ENCODE data around the gene UNCX.

UNCX gene

DNA sequence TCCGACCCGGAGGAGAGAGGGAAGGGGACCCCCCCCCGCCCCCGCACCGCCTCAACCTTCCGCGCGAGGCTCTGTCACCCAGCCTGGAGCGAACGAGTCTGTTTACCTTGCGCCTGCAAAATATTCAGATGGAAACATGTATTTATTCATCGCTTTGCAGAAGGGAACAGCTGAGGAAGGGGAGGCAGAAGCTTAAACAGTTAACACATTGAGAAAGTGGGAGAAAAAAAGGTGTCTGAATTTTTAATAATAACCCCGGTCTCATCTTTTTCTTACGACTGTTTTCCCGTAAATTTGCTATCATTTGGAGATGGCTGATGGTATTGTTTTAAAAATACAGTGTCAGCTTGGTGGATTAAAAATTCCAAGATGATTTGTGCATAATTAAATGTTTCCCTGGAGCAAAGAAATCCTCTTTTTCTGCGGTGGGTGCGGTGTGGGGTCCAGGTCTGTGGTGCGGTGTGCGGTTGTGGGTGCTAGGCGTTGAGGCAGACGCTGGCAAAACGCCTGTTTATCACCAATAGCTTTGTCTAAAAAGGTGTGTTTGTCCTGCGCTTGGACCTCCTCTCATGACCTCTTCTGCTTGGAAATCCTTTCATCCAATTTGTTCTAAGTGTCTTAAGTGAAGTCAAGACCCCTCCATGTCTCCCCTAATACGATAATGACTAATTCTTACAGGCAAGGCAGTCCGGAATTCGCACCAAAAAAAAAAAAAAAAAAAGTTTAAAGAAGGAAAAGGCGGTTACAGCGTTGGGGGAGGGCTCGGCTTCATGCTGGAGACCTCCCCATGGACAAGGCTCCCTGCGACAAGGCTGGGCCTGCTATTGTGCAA is 1.6 kb downstream of the UNCX start:
- Histone ChIP-seq H3K36me3 (ENCODE audit: control insufficient read depth in 1 of 2, insufficient read depth in 2 of 2, low read depth in 1 of 2, low read length in 2 of 2) (no peaks in the 10 kb centered on the region), H3K27ac (ENCODE audit: low read length, poor library complexity, severe bottlenecking) (no peak overlapping the region), H2BK5ac (ENCODE audit: low read depth, low read length, poor library complexity, severe bottlenecking) (no peak overlapping the region), H2BK15ac (ENCODE audit: low read depth, poor library complexity, severe bottlenecking) (no peak overlapping the region), H2BK120ac (ENCODE audit: low read depth, low read length) (no peak overlapping the region), H3K4me1 (ENCODE audit: control insufficient read depth, insufficient read depth, low read depth, low read length) (peaks cover 18% of the 10 kb centered on the region), H3K27me3 (ENCODE audit: control insufficient read depth in 1 of 2, insufficient read depth in 1 of 2, low read length in 2 of 2) (peaks cover 70 to 76% of the 10 kb centered on the region in 2 experiments), H3K4me2 (ENCODE audit: low read length, poor library complexity, severe bottlenecking) (no peak overlapping the region), H3K4me3 (ENCODE audit: insufficient read depth in 1 of 2, low read depth in 1 of 2, low read length in 2 of 2) (no peak overlapping the region), H3K9ac (ENCODE audit: low read length) (no peak overlapping the region), H3K23ac (ENCODE audit: low read length in 2 of 2) (no peak overlapping the region), H4K91ac (ENCODE audit: low read length) (no peak overlapping the region), H2AFZ (ENCODE audit: low read depth, low read length) (no peak overlapping the region), H4K8ac (ENCODE audit: low read length) (no peak overlapping the region), H3K18ac (ENCODE audit: low read depth in 1 of 2, low read length in 2 of 2) (no peak overlapping the region), H2BK12ac (ENCODE audit: low read length in 2 of 2) (no peak overlapping the region), H2AK5ac (ENCODE audit: low read length, severe bottlenecking) (no peak overlapping the region), H3K79me1 (replicated peaks; ENCODE audit: low read length, poor library complexity, severe bottlenecking) (no peaks in the 10 kb centered on the region), H3K4ac (ENCODE audit: low read depth in 1 of 2, low read length in 2 of 2) (no peak overlapping the region), H3K14ac (ENCODE audit: low read length in 2 of 2) (no peak overlapping the region), H3K9me3 (ENCODE audit: control insufficient read depth, low read length) (no peaks in the 10 kb centered on the region)
- DNase-seq = no peak
- WGBS = 2% methylated on average over 15 of the region's 30 CpGs

DNA sequence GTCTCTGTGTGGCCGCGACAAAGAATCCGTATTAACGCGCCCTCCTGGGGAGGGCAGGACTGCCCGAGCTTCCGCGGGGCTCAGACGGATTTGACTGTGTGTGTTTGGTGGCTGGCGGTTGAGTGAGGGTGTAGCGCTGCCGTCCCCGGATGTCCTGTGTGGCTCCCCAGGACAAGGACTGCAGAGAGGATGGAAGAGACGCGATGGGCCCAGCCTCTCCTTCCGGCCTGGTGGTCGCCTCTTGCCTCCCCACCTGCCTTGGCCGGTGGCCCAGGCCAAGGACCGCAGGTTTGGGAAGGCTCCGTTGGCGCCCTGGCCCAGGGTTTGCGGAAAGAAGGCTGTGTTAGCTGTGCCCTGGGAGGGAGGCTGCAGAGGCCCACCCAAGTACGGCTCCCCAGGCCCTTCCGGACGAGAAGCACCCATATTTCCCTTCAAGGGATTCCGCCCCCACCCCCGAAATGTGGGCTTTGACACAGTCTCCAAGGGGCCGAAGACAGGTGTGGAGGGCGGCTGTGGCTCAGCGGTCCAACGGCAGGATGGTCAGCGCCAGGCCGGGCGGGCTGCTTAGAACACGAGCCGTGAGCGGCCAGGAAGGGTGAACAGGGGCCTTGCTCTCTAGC is 2.3 kb downstream of the UNCX start:
- H3K79me1 ChIP-seq (replicated peaks; ENCODE audit: low read length, poor library complexity, severe bottlenecking) = no peaks in the 10 kb centered on the region
- no peak overlapping the region for H4K8ac ChIP-seq (ENCODE audit: low read length)
- no peak overlapping the region for H4K91ac ChIP-seq (ENCODE audit: low read length)
- H2BK12ac ChIP-seq (ENCODE audit: low read length in 2 of 2) = no peak overlapping the region
- H3K4me3 ChIP-seq (ENCODE audit: insufficient read depth in 1 of 2, low read depth in 1 of 2, low read length in 2 of 2) = no peak overlapping the region
- H3K23ac ChIP-seq (ENCODE audit: low read length in 2 of 2) = no peak overlapping the region
- no peak overlapping the region for H3K4me2 ChIP-seq (ENCODE audit: low read length, poor library complexity, severe bottlenecking)
- peaks cover 75 to 83% of the 10 kb centered on the region in 2 experiments for H3K27me3 ChIP-seq (ENCODE audit: control insufficient read depth in 1 of 2, insufficient read depth in 1 of 2, low read length in 2 of 2)
- no peak overlapping the region for H3K18ac ChIP-seq (ENCODE audit: low read depth in 1 of 2, low read length in 2 of 2)
- H2BK120ac ChIP-seq (ENCODE audit: low read depth, low read length) = no peak overlapping the region
- H3K9me3 ChIP-seq (ENCODE audit: control insufficient read depth, low read length) = no peaks in the 10 kb centered on the region
- no peak overlapping the region for H3K27ac ChIP-seq (ENCODE audit: low read length, poor library complexity, severe bottlenecking)
- H3K9ac ChIP-seq (ENCODE audit: low read length) = no peak overlapping the region
- no peak overlapping the region for H2BK15ac ChIP-seq (ENCODE audit: low read depth, poor library complexity, severe bottlenecking)
- DNase-seq = no peak
- H3K4ac ChIP-seq (ENCODE audit: low read depth in 1 of 2, low read length in 2 of 2) = no peak overlapping the region
- no peak overlapping the region for H2AK5ac ChIP-seq (ENCODE audit: low read length, severe bottlenecking)
- H3K4me1 ChIP-seq (ENCODE audit: control insufficient read depth, insufficient read depth, low read depth, low read length) = peaks cover 15% of the 10 kb centered on the region
- 3% methylated on average over 33 of the region's 37 CpGs for WGBS
- no peaks in the 10 kb centered on the region for H3K36me3 ChIP-seq (ENCODE audit: control insufficient read depth in 1 of 2, insufficient read depth in 2 of 2, low read depth in 1 of 2, low read length in 2 of 2)
- H3K14ac ChIP-seq (ENCODE audit: low read length in 2 of 2) = peak overlapping the region in 1 of 2 experiments; percentile 11
- H2AFZ ChIP-seq (ENCODE audit: low read depth, low read length) = no peak overlapping the region
- no peak overlapping the region for H2BK5ac ChIP-seq (ENCODE audit: low read depth, low read length, poor library complexity, severe bottlenecking)

DNA sequence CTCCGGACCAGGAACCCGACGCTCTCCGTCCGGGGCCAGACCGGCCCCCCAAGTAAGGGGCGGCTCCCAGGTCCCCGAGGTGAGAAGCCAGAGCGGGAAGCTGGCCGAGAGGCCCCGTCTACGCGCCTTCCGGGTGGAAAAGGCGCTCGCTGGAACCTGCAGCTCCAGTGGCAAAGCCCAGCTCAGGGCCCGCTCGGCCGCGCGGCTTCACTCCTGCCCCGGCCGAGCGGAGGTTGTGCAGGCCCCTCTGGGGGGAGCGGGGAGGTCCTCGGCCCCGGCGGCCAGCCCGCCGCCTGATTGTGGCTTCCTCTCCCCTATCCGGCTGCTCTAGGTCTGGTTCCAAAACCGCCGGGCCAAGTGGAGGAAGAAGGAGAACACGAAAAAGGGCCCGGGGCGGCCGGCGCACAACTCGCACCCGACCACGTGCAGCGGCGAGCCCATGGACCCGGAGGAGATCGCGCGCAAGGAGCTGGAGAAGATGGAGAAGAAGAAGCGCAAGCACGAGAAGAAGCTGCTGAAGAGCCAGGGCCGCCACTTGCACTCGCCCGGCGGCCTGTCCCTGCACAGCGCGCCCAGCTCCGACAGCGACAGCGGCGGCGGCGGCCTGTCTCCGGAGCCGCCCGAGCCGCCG is 2.9 kb downstream of the UNCX start:
- Histone ChIP-seq H3K79me1 (replicated peaks; ENCODE audit: low read length, poor library complexity, severe bottlenecking) (no peaks in the 10 kb centered on the region), H3K4me3 (ENCODE audit: insufficient read depth in 1 of 2, low read depth in 1 of 2, low read length in 2 of 2) (no peak overlapping the region), H3K36me3 (ENCODE audit: control insufficient read depth in 1 of 2, insufficient read depth in 2 of 2, low read depth in 1 of 2, low read length in 2 of 2) (no peaks in the 10 kb centered on the region), H3K4me2 (ENCODE audit: low read length, poor library complexity, severe bottlenecking) (no peak overlapping the region), H2BK5ac (ENCODE audit: low read depth, low read length, poor library complexity, severe bottlenecking) (no peak overlapping the region), H3K27ac (ENCODE audit: low read length, poor library complexity, severe bottlenecking) (no peak overlapping the region), H2BK12ac (ENCODE audit: low read length in 2 of 2) (no peak overlapping the region), H3K18ac (ENCODE audit: low read depth in 1 of 2, low read length in 2 of 2) (no peak overlapping the region), H3K4ac (ENCODE audit: low read depth in 1 of 2, low read length in 2 of 2) (no peak overlapping the region), H2AK5ac (ENCODE audit: low read length, severe bottlenecking) (no peak overlapping the region), H3K4me1 (ENCODE audit: control insufficient read depth, insufficient read depth, low read depth, low read length) (peaks cover 13% of the 10 kb centered on the region), H2AFZ (ENCODE audit: low read depth, low read length) (no peak overlapping the region), H3K9ac (ENCODE audit: low read length) (no peak overlapping the region), H3K27me3 (ENCODE audit: control insufficient read depth in 1 of 2, insufficient read depth in 1 of 2, low read length in 2 of 2) (peaks cover 77 to 85% of the 10 kb centered on the region in 2 experiments), H2BK15ac (ENCODE audit: low read depth, poor library complexity, severe bottlenecking) (no peak overlapping the region), H4K91ac (ENCODE audit: low read length) (no peak overlapping the region), H3K14ac (ENCODE audit: low read length in 2 of 2) (no peak overlapping the region), H3K9me3 (ENCODE audit: control insufficient read depth, low read length) (no peaks in the 10 kb centered on the region), H4K8ac (ENCODE audit: low read length) (no peak overlapping the region), H2BK120ac (ENCODE audit: low read depth, low read length) (no peak overlapping the region), H3K23ac (ENCODE audit: low read length in 2 of 2) (no peak overlapping the region)
- DNase-seq = no peak
- 1% methylated on average over 61 of the region's 66 CpGs for WGBS

DNA sequence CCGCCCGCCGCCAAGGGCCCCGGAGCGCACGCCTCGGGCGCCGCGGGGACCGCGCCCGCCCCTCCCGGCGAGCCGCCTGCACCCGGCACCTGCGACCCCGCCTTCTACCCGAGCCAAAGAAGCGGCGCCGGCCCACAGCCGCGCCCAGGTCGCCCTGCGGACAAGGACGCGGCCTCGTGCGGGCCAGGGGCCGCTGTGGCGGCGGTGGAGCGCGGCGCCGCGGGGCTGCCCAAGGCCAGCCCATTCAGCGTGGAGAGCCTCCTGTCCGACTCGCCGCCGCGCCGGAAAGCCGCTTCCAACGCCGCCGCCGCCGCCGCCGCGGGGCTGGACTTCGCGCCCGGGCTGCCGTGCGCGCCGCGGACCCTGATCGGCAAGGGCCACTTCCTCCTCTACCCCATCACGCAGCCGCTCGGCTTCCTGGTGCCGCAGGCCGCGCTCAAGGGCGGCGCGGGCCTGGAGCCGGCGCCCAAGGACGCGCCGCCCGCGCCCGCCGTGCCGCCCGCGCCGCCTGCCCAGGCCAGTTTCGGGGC is 3.5 kb downstream of the UNCX start:
- Histone ChIP-seq H2AK5ac (ENCODE audit: low read length, severe bottlenecking) (no peak overlapping the region), H2AFZ (ENCODE audit: low read depth, low read length) (no peak overlapping the region), H2BK5ac (ENCODE audit: low read depth, low read length, poor library complexity, severe bottlenecking) (no peak overlapping the region), H3K18ac (ENCODE audit: low read depth in 1 of 2, low read length in 2 of 2) (no peak overlapping the region), H3K4me2 (ENCODE audit: low read length, poor library complexity, severe bottlenecking) (no peak overlapping the region), H3K9me3 (ENCODE audit: control insufficient read depth, low read length) (no peaks in the 10 kb centered on the region), H3K14ac (ENCODE audit: low read length in 2 of 2) (no peak overlapping the region), H3K4ac (ENCODE audit: low read depth in 1 of 2, low read length in 2 of 2) (no peak overlapping the region), H3K36me3 (ENCODE audit: control insufficient read depth in 1 of 2, insufficient read depth in 2 of 2, low read depth in 1 of 2, low read length in 2 of 2) (no peaks in the 10 kb centered on the region), H3K4me3 (ENCODE audit: insufficient read depth in 1 of 2, low read depth in 1 of 2, low read length in 2 of 2) (no peak overlapping the region), H4K8ac (ENCODE audit: low read length) (no peak overlapping the region), H2BK15ac (ENCODE audit: low read depth, poor library complexity, severe bottlenecking) (no peak overlapping the region), H2BK12ac (ENCODE audit: low read length in 2 of 2) (no peak overlapping the region), H2BK120ac (ENCODE audit: low read depth, low read length) (no peak overlapping the region), H3K23ac (ENCODE audit: low read length in 2 of 2) (no peak overlapping the region), H3K27me3 (ENCODE audit: control insufficient read depth in 1 of 2, insufficient read depth in 1 of 2, low read length in 2 of 2) (peaks cover 76 to 85% of the 10 kb centered on the region in 2 experiments), H3K79me1 (replicated peaks; ENCODE audit: low read length, poor library complexity, severe bottlenecking) (no peaks in the 10 kb centered on the region), H3K27ac (ENCODE audit: low read length, poor library complexity, severe bottlenecking) (no peak overlapping the region), H3K4me1 (ENCODE audit: control insufficient read depth, insufficient read depth, low read depth, low read length) (peaks cover 11% of the 10 kb centered on the region), H4K91ac (ENCODE audit: low read length) (no peak overlapping the region), H3K9ac (ENCODE audit: low read length) (no peak overlapping the region)
- WGBS = 1% methylated on average over 33 of the region's 87 CpGs
- DNase-seq = no peak
